Loucy (cell line): ENCODE results near the gene OS9.

Experiments used
- CTCF ChIP-seq: fragments of 200-600 bp; sonication (generic); conservative IDR thresholded peaks from 2 replicates; pipeline ENCODE4 v1.5.1; 2014; ENCODE audit warnings: mild to moderate bottlenecking, antibody characterized with exemption, low read length
- EZH2phosphoT487 ChIP-seq: fragments of 200-600 bp; IDR thresholded peaks from 2 replicates; pipeline ENCODE4 v1.6.1; 2018; ENCODE audit warnings: antibody characterized with exemption, mild to moderate bottlenecking, moderate library complexity, borderline replicate concordance

- TF ChIP-seq CTCF (no peak), EZH2phosphoT487 (no peak)
Measured at GRCh38 chr12:57754411-57755193, 60.7 kb downstream of the OS9 start, which contains the start of gene MARCHF9.
